Breast epithelium (tissue), 4 donors: ENCODE results near the gene SDC1. TPM values are rescaled to one million over a fixed set of nuclear protein-coding genes. Genes with fewer than 3 reads are reported as not detected.
A peak's percentile ranks its signal among the peaks of the same experiment; 100 is the strongest.

Experiments used
- DNase-seq, 2 donors: peaks; one replicate each; pipeline ENCODE4 v3.0.0-alpha.2; 2019; ENCODE audit warnings: low spot score in 2 of 2
- H3K27ac ChIP-seq, 2 donors: fragments of 200-600 bp; sonication (generic) in 1 of 2; one replicate each; pipeline ENCODE4 v1.5.1; 2016 to 2019; ENCODE audit warnings: mild to moderate bottlenecking in 1 of 2
- H3K27me3 ChIP-seq, 2 donors: fragments of 200-600 bp; sonication (generic) in 1 of 2; one replicate each; pipeline versions ENCODE4 v1.5.1 to v1.6.0; 2017 to 2019; ENCODE audit warnings: control low read depth in 1 of 2, mild to moderate bottlenecking in 1 of 2
- H3K36me3 ChIP-seq: fragments of 200-600 bp; one replicate; pipeline ENCODE4 v1.5.1; 2019
- H3K4me1 ChIP-seq, 2 donors: fragments of 200-600 bp; sonication (generic); one replicate each; pipeline ENCODE4 v1.5.1; 2016 to 2019; ENCODE audit warnings: control low read depth in 1 of 2
- H3K4me3 ChIP-seq, 3 donors: fragments of 200-600 bp; sonication (generic); 1 replicate in 2 of 3; 2 replicates in 1 of 3; pipeline ENCODE4 v1.5.1; 2016 to 2019; ENCODE audit warnings: mild to moderate bottlenecking in 3 of 3, moderate library complexity in 2 of 3
- H3K9me3 ChIP-seq, 2 donors: fragments of 200-600 bp; sonication (generic) in 1 of 2; one replicate each; pipeline ENCODE4 v1.5.1; 2016 to 2019; ENCODE audit warnings: control low read depth in 1 of 2
- CTCF ChIP-seq, 3 donors: fragments of 450-650 bp; IDR thresholded peaks; one replicate each; pipeline ENCODE4 v1.5.1; 2016 to 2017; ENCODE audit warnings: antibody characterized with exemption in 3 of 3, mild to moderate bottlenecking in 3 of 3, moderate library complexity in 3 of 3
- POLR2A ChIP-seq: fragments of 450-650 bp; IDR thresholded peaks from one replicate; pipeline ENCODE4 v1.6.1; 2016; ENCODE audit warnings: antibody characterized with exemption, mild to moderate bottlenecking, moderate library complexity
- POLR2AphosphoS5 ChIP-seq, 3 donors: sonication (generic); formaldehyde crosslinking; IDR thresholded peaks; one replicate each; pipeline ENCODE4 v1.6.1; 2017; ENCODE audit warnings: antibody characterized with exemption in 3 of 3
- intact Hi-C: fragments of 100-400 bp; cut with DNase I; formaldehyde crosslinking; loops from one replicate; pipeline ENCODE4 v1.15.1; 2023; ENCODE audit warnings: low total_unique reads
- total RNA-seq, 3 donors: library from RNA; depleted of rRNA; stranded (reverse); fragments of >200 nt; gene quantifications; one replicate each; pipeline ENCODE4 v1.1.0, GENCODE V29; 2016

Gene SDC1
- total RNA-seq, 3 donors from 2014 or later = 2.6 to 51.8 (median 38.7) TPM

- no peaks in the 10 kb centered on the region for H3K36me3 ChIP-seq
- H3K4me1 ChIP-seq = peaks cover 7 to 33% of the 10 kb centered on the region in 2 donors
- intact Hi-C loops = no loop called here
- H3K4me3 ChIP-seq = no peak overlapping the region
- H3K9me3 ChIP-seq = no peaks in the 10 kb centered on the region
- H3K27ac ChIP-seq = peak overlapping the region; percentile 92 to 94
- no peaks in the 10 kb centered on the region for H3K27me3 ChIP-seq
- no peak for DNase-seq
- no peak for TF ChIP-seq CTCF (IDR thresholded peaks at IDR 0.05)
- no peak for TF ChIP-seq POLR2AphosphoS5 (IDR thresholded peaks at IDR 0.05)
- no peak for TF ChIP-seq POLR2A
These were observed 8.6 kb downstream of the SDC1 start for GRCh38 chr2:20216130-20217025.

- H3K27me3 ChIP-seq = no peaks in the 10 kb centered on the region
- peak overlapping the region; percentile 92 to 94 for H3K27ac ChIP-seq
- TF ChIP-seq POLR2A = no peak
- no peak for TF ChIP-seq POLR2AphosphoS5 (IDR thresholded peaks at IDR 0.05)
- TF ChIP-seq CTCF (IDR thresholded peaks at IDR 0.05) = no peak
- H3K36me3 ChIP-seq = no peaks in the 10 kb centered on the region
- intact Hi-C loops = no loop called here
- H3K4me1 ChIP-seq = peaks cover 7 to 27% of the 10 kb centered on the region in 2 donors
- no peaks in the 10 kb centered on the region for H3K9me3 ChIP-seq
- no peak for DNase-seq
- H3K4me3 ChIP-seq = no peak overlapping the region
These were observed 9.5 kb downstream of the SDC1 start for GRCh38 chr2:20215183-20216040.

GRCh38 chr2:20214566-20215182, 10.3 kb downstream of the SDC1 start:
- H3K27me3 ChIP-seq = no peaks in the 10 kb centered on the region
- H3K27ac ChIP-seq = peak overlapping the region; percentile 92 to 94
- no peaks in the 10 kb centered on the region for H3K9me3 ChIP-seq
- no peak for DNase-seq
- no peaks in the 10 kb centered on the region for H3K36me3 ChIP-seq
- intact Hi-C loops = no loop called here
- no peak overlapping the region for H3K4me3 ChIP-seq
- TF ChIP-seq POLR2AphosphoS5 (IDR thresholded peaks at IDR 0.05) (no peak), CTCF (IDR thresholded peaks at IDR 0.05) (no peak), POLR2A (no peak)
- peaks cover 7 to 27% of the 10 kb centered on the region in 2 donors for H3K4me1 ChIP-seq

- peak overlapping the region; percentile 92 to 94 for H3K27ac ChIP-seq
- H3K4me3 ChIP-seq = peak overlapping the region in 1 of 3 donors; percentile 29
- H3K9me3 ChIP-seq = no peaks in the 10 kb centered on the region
- TF ChIP-seq CTCF (IDR thresholded peaks at IDR 0.05) (no peak), POLR2AphosphoS5 (IDR thresholded peaks at IDR 0.05) (peak in 1 of 3 donors; percentile 8), POLR2A (no peak)
- no peaks in the 10 kb centered on the region for H3K27me3 ChIP-seq
- peaks cover 7 to 29% of the 10 kb centered on the region in 2 donors for H3K4me1 ChIP-seq
- DNase-seq = no peak
- no peaks in the 10 kb centered on the region for H3K36me3 ChIP-seq
- intact Hi-C loops = no loop called here
These were observed 11.0 kb downstream of the SDC1 start for GRCh38 chr2:20213651-20214565.
